ENCODE measurements around the gene CSH2. TPM values are rescaled to one million over a fixed set of nuclear protein-coding genes. Genes with fewer than 3 reads are reported as not detected.
A peak's percentile ranks its signal among the peaks of the same experiment; 100 is the strongest.

CSH2 gene
- total and polyA plus RNA-seq, 2 of the 8 experiments (the other 6 are each of a cell fraction or from before 2014, with no cell fraction given), result 0.43 TPM; not detected in 1

DNA sequence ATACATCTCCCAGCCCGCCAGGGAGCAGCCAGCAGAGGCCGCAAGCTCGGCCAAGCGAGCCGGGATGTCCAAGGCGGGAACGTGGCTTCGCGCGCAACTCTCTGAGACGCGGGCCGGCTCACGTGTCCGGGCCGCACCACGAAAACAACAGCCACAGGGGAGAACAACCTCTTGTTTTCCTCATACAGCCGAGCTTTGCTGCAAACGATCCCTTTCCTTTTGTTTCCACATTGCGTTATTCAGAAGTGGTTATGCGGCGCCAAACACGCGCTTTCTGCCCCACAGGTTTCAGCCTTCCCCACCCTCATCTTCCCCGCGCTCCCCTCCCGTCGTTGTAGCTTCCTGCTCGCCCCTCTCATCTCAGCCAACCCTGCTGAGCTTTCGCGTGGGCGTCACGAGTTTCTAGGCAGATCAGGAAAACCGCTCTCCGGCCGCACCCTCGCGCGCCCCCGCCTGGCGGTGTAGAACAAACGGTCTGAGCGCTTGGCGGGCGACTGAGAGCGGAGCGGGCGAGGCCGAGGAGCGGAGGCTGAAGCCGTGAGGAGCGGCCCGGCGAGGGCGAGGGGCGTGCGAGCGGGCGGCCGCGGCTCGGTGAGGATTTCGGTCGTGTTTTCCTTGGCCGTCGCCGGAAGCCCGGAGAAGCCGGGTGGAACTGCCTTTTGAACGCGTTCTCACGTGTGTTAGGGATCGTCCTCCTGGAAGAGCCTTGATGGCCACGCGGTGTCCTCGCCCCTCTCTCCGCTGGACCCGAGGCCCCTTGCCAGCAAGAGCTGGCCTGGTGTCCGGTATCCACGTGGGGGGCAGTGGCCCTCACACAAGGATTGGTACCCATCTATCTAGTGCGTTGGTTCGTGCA lies 24.4 kb downstream of the CSH2 start (continued):
- no peak for TF ChIP-seq ATF2 (IDR thresholded peaks at IDR 0.05; ENCODE audit: low read length)
- TF ChIP-seq ATF3 (IDR thresholded peaks at IDR 0.05; ENCODE audit: insufficient read depth, low read depth, low read length), result no peak
- peak in 1 of 2 experiments; percentile 52; a peak in 1 of 4 replicates for TF ChIP-seq SIN3A (conservative IDR thresholded peaks at IDR 0.05 in 1 of 2, IDR thresholded peaks at IDR 0.05 in 1 of 2; ENCODE audit: low read depth in 1 of 2, low read length in 2 of 2)
- TF ChIP-seq CEBPB (IDR thresholded peaks at IDR 0.05; ENCODE audit: low read depth, low read length), result no peak
- no peak for TF ChIP-seq JUN (IDR thresholded peaks at IDR 0.05; ENCODE audit: low read depth, low read length)
- no peak for TF ChIP-seq RXRA (IDR thresholded peaks at IDR 0.05; ENCODE audit: insufficient read depth, low read depth, low read length)
- TF ChIP-seq CHD2 (IDR thresholded peaks at IDR 0.05; ENCODE audit: low read length), result peak; percentile 68
- no peak for TF ChIP-seq POLR2A (IDR thresholded peaks at IDR 0.05; ENCODE audit: control extremely low read depth in 1 of 2, low read depth in 2 of 2, low read length in 2 of 2)
- TF ChIP-seq E2F6 (IDR thresholded peaks at IDR 0.05), result peak; percentile 100
- TF ChIP-seq ZNF274 (IDR thresholded peaks at IDR 0.05; ENCODE audit: borderline replicate concordance, extremely low read depth, low read length), result no peak
- peak in 1 of 2 experiments; percentile 99; a peak in 1 of 3 replicates for TF ChIP-seq EP300 (IDR thresholded peaks at IDR 0.05; ENCODE audit: borderline replicate concordance in 1 of 2, low read depth in 2 of 2, low read length in 2 of 2)
- TF ChIP-seq TAF7 (optimal IDR thresholded peaks at IDR 0.05; ENCODE audit: borderline replicate concordance, low read depth, low read length), result no peak
- TF ChIP-seq HDAC6 (IDR thresholded peaks at IDR 0.05; ENCODE audit: low read depth, low read length), result no peak
- TF ChIP-seq NANOG (IDR thresholded peaks at IDR 0.05; ENCODE audit: insufficient read depth, low read depth, low read length, poor library complexity, severe bottlenecking), result peak; percentile 40
- no peak for TF ChIP-seq KDM5A (IDR thresholded peaks at IDR 0.05; ENCODE audit: low read length)
- peak; percentile 80 for TF ChIP-seq USF2 (IDR thresholded peaks at IDR 0.05; ENCODE audit: low read length)
- TF ChIP-seq EZH2 (IDR thresholded peaks at IDR 0.05; ENCODE audit: low read depth, low read length, severe bottlenecking), result no peak
- TF ChIP-seq TBP (IDR thresholded peaks at IDR 0.05; ENCODE audit: low read depth, low read length), result no peak; the same call in 1 of the 2 replicates
- peak; percentile 97 for TF ChIP-seq JUND (IDR thresholded peaks at IDR 0.05; ENCODE audit: low read length)

Measured in H1 (cell line).